NCI-H2227 treated with DMSO at 0.1 percent for 48 hours (cell line): ENCODE results near the gene C11orf58.
A peak's percentile ranks its signal among the peaks of the same experiment; 100 is the strongest.

ENCODE experiments used
- DNase-seq: peaks from one replicate; lab custom pipeline; 2025; lab: John Stamatoyannopoulos, UW

Gene C11orf58

GRCh38 chr11:16767957-16768356 is 29.5 kb downstream of the C11orf58 start:
- DNase-seq, result no peak

- DNase-seq, result no peak
Observed at GRCh38 chr11:16769386-16769785, 30.9 kb downstream of the C11orf58 start.

GRCh38 chr11:16770016-16770415 is 31.6 kb downstream of the C11orf58 start:
- no peak for DNase-seq

GRCh38 chr11:16771350-16772140 is 33.1 kb downstream of the C11orf58 start:
- DNase-seq, result no peak

- DNase-seq, result no peak
Observed at GRCh38 chr11:16772141-16772512, 33.7 kb downstream of the C11orf58 start.

GRCh38 chr11:16773981-16774935 is 35.8 kb downstream of the C11orf58 start:
- DNase-seq, result no peak

GRCh38 chr11:16774936-16775613 is 36.6 kb downstream of the C11orf58 start:
- DNase-seq, result no peak

- no peak for DNase-seq
Observed at GRCh38 chr11:16775614-16776283, 37.3 kb downstream of the C11orf58 start.

GRCh38 chr11:16776711-16777612 is 38.5 kb downstream of the C11orf58 start:
- no peak for DNase-seq

GRCh38 chr11:16777613-16777975 is 39.1 kb downstream of the C11orf58 start:
- no peak for DNase-seq

GRCh38 chr11:16778286-16778685 is 39.8 kb downstream of the C11orf58 start:
- no peak for DNase-seq

GRCh38 chr11:16778876-16779275 is 40.4 kb downstream of the C11orf58 start:
- no peak for DNase-seq

- no peak for DNase-seq
Observed at GRCh38 chr11:16779436-16779835, 41.0 kb downstream of the C11orf58 start.

GRCh38 chr11:16780146-16780545 is 41.7 kb downstream of the C11orf58 start:
- DNase-seq, result no peak

- DNase-seq, result no peak
Observed at GRCh38 chr11:16780698-16781550, 42.5 kb downstream of the C11orf58 start.

- no peak for DNase-seq
Observed at GRCh38 chr11:16781936-16782919, 43.8 kb downstream of the C11orf58 start.

GRCh38 chr11:16783321-16783801 is 44.9 kb downstream of the C11orf58 start:
- no peak for DNase-seq

- peak; percentile 41 for DNase-seq
Observed at GRCh38 chr11:16784097-16784496, 45.6 kb downstream of the C11orf58 start.
